Right lobe of liver (tissue), 6 donors: ENCODE data around the gene NR2C2AP. TPM values are rescaled to one million over a fixed set of nuclear protein-coding genes. Genes with fewer than 3 reads are reported as not detected.
"Not testable (repeated sequence)": the region's sequence is repeated elsewhere in the genome, so short reads cannot be mapped to it uniquely, and the experiment has no call there.

Experiments
- ATAC-seq, 4 donors: fragments of 200-7000 bp; cut with Tn5 transposase; one replicate each; pipeline ENCODE4 v1.9.1; 2020; ENCODE audit warnings: mild to moderate bottlenecking in 4 of 4, moderate library complexity in 4 of 4
- DNase-seq, 3 donors: peaks; one replicate each; pipeline ENCODE4 v3.0.0-alpha.2; 2020
- H3K27ac ChIP-seq, 3 donors: fragments of 200-600 bp; one replicate each; pipeline ENCODE4 v1.8.0; 2022
- H3K27me3 ChIP-seq, 2 donors: fragments of 200-600 bp; one replicate each; pipeline ENCODE4 v1.8.0; 2022
- H3K36me3 ChIP-seq, 4 donors: fragments of 200-600 bp; sonication (generic) in 1 of 4; one replicate each; pipeline versions ENCODE4 v1.5.1 to v1.8.0; 2017 to 2022; ENCODE audit warnings: control low read depth in 1 of 4
- H3K4me1 ChIP-seq, 4 donors: fragments of 200-600 bp; sonication (generic) in 1 of 4; one replicate each; pipeline versions ENCODE4 v1.5.1 to v1.8.0; 2017 to 2022; ENCODE audit warnings: control low read depth in 1 of 4
- H3K4me3 ChIP-seq, 3 donors: fragments of 200-600 bp; one replicate each; pipeline ENCODE4 v1.8.0; 2022
- H3K9me3 ChIP-seq, 4 donors: fragments of 200-600 bp; sonication (generic) in 1 of 4; one replicate each; pipeline versions ENCODE4 v1.5.1 to v1.8.0; 2017 to 2022; ENCODE audit warnings: control low read depth in 1 of 4
- POLR2A ChIP-seq: fragments of 450-650 bp; IDR thresholded peaks from one replicate; pipeline ENCODE4 v1.6.1; 2017; ENCODE audit warnings: antibody characterized with exemption, mild to moderate bottlenecking
- WGBS: methylation state at CpG from one replicate; pipeline ENCODE4 v1.1.6; 2018; ENCODE audit warnings: low coverage, low lambda C conversion rate; ENCODE audit not compliant: insufficient coverage; ENCODE audit errors: missing lambda C conversion rate; 5-methylcytosine and 5-hydroxymethylcytosine counted together
- intact Hi-C, 2 donors: fragments of 100-400 bp; cut with DNase I; formaldehyde crosslinking; loops; one replicate each; pipeline versions ENCODE4 v1.11.2 to v1.14.1; 2022
- total RNA-seq, 6 experiments: library from RNA; depleted of rRNA in 2 of 6; stranded (reverse); fragments of >200 nt in 2 of 6; fragmentation: NEBNext Ultra II Directional in 3 of 6; extraction: Animal tissue kit (Norgen Biotek cat#: 25700) in 3 of 6; gene quantifications; one replicate each; pipeline versions ENCODE4 v1.1.0 to v1.2.4, GENCODE V29; 2016 to 2023
- TF ChIP-seq, protein P1 (sequence below), 4 donors: fragments of 200-600 bp in 3 of 4; fragments of 450-650 bp in 1 of 4; IDR thresholded peaks; one replicate each; pipeline versions ENCODE4 v1.5.1 to v1.8.0; 2016 to 2022; ENCODE audit warnings: antibody characterized with exemption in 4 of 4, mild to moderate bottlenecking in 2 of 4
- donor health status: DM: no; HTN: yes; CAD: no.
- donor health status: DM: no; HTN: no; CAD: no.
- donor health status: DM: no; HTN: no; CAD: no.
- donor health status: DM: no; HTN: yes; CAD: no.
- donor health status: DM: no; HTN: yes; CAD: no.

NR2C2AP gene
- total RNA-seq, 6 experiments from 2014 or later = 2.6 to 11.3 (median 5.4) TPM

GRCh38 chr19:19181488-19181998, 21.7 kb downstream of the NR2C2AP start:
- Histone ChIP-seq H3K4me3 (no peak overlapping the region), H3K9me3 (no peaks in the 10 kb centered on the region), H3K27me3 (no peaks in the 10 kb centered on the region), H3K4me1 (no peaks in the 10 kb centered on the region), H3K36me3 (peaks cover 0 to 10% (median 2%) of the 10 kb centered on the region in 4 donors), H3K27ac (no peak overlapping the region)
- WGBS = 90% methylated on average over 5 of the region's 9 CpGs
- intact Hi-C loops = loop anchor here in 1 of 2 donors (10.0 kb wide), 1 partner anchor 163 kb away; no protein-coding TSS in a partner anchor
- ATAC-seq = no peak
- TF ChIP-seq, protein P1, sequence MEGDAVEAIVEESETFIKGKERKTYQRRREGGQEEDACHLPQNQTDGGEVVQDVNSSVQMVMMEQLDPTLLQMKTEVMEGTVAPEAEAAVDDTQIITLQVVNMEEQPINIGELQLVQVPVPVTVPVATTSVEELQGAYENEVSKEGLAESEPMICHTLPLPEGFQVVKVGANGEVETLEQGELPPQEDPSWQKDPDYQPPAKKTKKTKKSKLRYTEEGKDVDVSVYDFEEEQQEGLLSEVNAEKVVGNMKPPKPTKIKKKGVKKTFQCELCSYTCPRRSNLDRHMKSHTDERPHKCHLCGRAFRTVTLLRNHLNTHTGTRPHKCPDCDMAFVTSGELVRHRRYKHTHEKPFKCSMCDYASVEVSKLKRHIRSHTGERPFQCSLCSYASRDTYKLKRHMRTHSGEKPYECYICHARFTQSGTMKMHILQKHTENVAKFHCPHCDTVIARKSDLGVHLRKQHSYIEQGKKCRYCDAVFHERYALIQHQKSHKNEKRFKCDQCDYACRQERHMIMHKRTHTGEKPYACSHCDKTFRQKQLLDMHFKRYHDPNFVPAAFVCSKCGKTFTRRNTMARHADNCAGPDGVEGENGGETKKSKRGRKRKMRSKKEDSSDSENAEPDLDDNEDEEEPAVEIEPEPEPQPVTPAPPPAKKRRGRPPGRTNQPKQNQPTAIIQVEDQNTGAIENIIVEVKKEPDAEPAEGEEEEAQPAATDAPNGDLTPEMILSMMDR (IDR thresholded peaks at IDR 0.05) = no peak
- TF ChIP-seq POLR2A = no peak
- no peak for DNase-seq

- peaks cover 0 to 10% (median 0%) of the 10 kb centered on the region in 4 donors for H3K36me3 ChIP-seq
- ATAC-seq = no peak
- 98% methylated on average over 6 of the region's 17 CpGs for WGBS
These were observed 23.4 kb downstream of the NR2C2AP start for GRCh38 chr19:19179548-19180441.

GRCh38 chr19:19176950-19177349, 26.3 kb downstream of the NR2C2AP start:
- Histone ChIP-seq H3K9me3 (no peaks in the 10 kb centered on the region), H3K4me1 (peaks cover 0 to 15% (median 0%) of the 10 kb centered on the region in 4 donors), H3K36me3 (peaks cover 0 to 2% (median 0%) of the 10 kb centered on the region in 4 donors), H3K27ac (no peak overlapping the region), H3K4me3 (no peak overlapping the region), H3K27me3 (no peaks in the 10 kb centered on the region)
- TF ChIP-seq, protein P1 (IDR thresholded peaks at IDR 0.05) = no peak
- no peak for TF ChIP-seq POLR2A
- no peak for DNase-seq
- intact Hi-C loops = no loop called here
- WGBS = 67% methylated on average over 1 of the region's 8 CpGs
- no peak for ATAC-seq

More at GRCh38 chr19:19179548-19180441, 23.4 kb downstream of the NR2C2AP start:
- TF ChIP-seq POLR2A = no peak
- TF ChIP-seq, protein P1 (IDR thresholded peaks at IDR 0.05) = no peak
- no peak for DNase-seq
- H3K4me3 ChIP-seq = no peak overlapping the region
- no peaks in the 10 kb centered on the region for H3K27me3 ChIP-seq
- peaks cover 0 to 3% (median 0%) of the 10 kb centered on the region in 4 donors for H3K4me1 ChIP-seq
- intact Hi-C loops = loop anchor here in 1 of 2 donors (10.0 kb wide), 1 partner anchor 165 kb away; no protein-coding TSS in a partner anchor
- H3K9me3 ChIP-seq = no peaks in the 10 kb centered on the region
- no peak overlapping the region for H3K27ac ChIP-seq

DNA sequence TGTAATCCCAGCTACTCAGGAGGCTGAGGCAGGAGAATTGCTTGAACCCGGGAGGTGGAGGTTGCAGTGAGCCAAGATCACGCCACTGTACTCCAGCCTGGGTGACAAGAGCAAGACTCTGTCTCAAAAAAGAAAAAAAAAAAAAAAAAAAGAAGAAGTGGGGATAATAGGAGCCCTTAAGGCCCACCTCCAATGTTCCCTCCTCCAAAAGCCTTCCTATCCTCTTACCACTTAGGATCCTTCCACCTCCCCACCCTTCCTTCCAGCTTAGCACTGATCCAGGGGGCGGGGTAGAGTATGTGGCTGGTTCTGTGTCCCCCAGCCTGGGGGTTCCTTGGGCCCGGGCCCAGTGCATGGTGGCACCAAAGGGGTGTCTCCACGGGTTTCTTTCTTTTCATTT, 30.0 kb downstream of the NR2C2AP start:
- H3K27me3 ChIP-seq, H3K4me3 ChIP-seq, H3K9me3 ChIP-seq, H3K36me3 ChIP-seq, DNase-seq, intact Hi-C loops, H3K27ac ChIP-seq, ATAC-seq: not testable (repeated sequence)
- peaks cover 0 to 23% (median 0%) of the 10 kb centered on the region in 4 donors for H3K4me1 ChIP-seq
- 89% methylated on average over 2 of the region's 5 CpGs for whole genome bisulfite sequencing
